ENCODE results near the gene WDR82.

- TF ChIP-seq POLR2A (IDR thresholded peaks at IDR 0.05) (no peak), CTCF (IDR thresholded peaks at IDR 0.05) (no peak)
Observed at GRCh38 chr3:52262447-52262846, 16.0 kb downstream of the WDR82 start.

Measured in Peyer's patch (tissue), 4 donors.